Measurements from ENCODE around the gene GLT1D1.
"Not testable (repeated sequence)": the region's sequence is repeated elsewhere in the genome, so short reads cannot be mapped to it uniquely, and the experiment has no call there.

Gene GLT1D1

DNA sequence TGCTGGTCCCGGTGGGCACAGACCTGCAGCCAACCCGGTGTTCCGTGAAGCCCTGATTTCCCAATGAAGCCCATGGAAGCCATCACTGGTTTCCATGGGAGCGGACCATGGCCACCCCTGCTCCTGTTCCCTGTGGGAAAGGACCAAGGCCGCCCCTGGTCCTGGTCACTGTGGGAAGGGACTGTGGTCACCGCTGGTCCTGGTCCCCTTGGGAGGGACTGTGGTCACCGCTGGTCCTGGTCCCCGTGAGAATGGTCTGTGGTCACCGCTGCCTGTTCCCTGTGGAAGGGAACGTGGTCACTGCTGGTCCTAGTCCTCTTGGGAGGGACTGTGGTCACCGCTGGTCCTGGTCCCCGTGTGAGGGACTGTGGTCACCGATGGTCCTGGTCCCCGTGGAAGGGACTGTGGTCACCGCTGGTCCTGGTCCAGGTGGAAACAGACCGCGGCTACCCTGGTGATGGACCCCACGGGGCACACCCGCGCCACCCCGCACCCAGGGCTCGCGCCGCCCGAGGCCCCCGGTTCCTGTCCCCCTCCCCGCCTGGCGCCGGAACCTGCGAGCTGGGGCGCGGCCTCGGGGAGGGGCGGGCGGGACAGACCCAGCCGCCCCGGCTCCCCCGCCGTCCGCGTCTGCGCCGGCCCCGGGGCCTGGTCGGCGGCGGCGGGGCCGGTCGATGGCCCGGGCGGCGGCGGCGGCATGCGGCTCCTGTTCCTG, at the start of gene GLT1D1:
TSS of gene GLT1D1 (plus strand) at position 594 of the 715 bp plus-strand sequence. CDS start at position 698, 104 bp downstream.
- DNase-seq, result no peak

DNA sequence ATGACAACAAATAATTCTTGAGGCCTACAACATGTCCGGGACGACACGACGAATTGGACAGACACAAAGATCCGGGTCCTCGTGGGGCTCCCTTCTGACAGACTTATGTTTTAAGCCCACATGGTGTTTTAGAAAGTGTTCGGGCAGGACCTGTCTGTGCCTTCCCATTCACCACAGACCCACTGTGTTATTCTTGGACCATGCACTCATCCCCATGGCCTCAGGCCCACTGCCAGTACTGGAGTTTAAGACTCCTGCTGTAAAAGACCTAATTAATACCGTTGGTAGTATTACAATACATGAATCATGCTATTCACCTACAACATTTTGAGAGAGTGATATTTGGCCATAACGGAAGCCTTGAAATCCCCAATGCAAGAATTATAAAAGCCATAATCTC, 49.5 kb upstream of the GLT1D1 start:
- DNase-seq, result no peak

DNA sequence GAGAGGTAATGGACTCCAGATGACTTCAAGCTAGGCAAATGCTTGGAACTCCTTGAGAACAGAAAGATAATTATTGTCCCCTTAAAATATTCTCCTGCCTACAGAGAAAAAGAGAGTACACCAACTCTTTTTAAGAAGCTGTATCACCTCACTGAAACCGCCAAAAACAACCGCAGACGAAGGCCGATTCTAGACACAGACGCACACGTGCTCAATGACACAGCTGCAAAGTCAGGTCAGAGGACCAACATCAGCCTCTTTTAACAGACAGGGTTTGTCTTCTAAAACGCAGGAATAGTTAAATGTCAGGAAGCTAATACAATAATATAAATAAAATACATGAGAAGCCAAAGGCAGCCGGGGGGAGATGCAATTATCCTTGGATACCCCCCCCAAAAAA, 48.5 kb upstream of the GLT1D1 start:
- no peak for DNase-seq

DNA sequence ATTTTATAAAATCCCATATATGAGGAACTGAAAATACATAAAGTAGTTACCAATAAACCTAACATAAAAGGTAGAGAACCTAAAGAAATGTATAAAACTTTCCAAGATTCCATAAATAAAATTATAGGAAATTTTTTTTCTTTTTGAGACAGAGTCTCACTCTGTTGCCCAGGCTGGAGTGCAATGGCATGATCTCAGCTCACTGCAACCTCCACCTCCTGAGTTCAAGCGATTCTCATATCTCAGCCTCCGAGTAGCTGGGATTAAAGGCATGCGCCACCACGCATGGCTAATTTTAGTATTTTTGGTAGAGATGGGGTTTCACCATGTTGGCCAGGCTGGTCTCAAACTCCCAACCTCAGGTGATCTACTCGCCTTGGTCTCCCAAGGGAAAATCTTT, 47.9 kb upstream of the GLT1D1 start:
- DNase-seq, result not testable (repeated sequence)

DNA sequence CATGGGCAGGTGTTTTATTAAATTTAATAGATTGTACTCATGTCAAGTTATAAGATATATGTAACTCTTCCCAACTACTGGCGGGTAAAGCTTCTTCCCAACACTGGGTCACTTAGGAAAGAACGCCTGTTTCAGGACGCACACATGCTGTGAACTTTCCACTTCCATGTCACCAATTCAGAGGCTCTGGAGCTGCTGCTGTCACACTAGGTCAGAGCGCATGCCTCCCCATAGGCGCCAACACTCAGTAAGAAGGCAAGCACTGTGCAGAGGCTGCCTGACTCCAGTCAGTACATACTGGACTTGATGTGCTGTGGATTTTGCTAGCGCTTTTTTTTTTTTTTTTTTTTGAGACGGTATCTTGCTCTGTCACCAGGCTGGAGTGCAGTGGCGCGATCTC, 46.7 kb upstream of the GLT1D1 start:
- no peak for DNase-seq

DNA sequence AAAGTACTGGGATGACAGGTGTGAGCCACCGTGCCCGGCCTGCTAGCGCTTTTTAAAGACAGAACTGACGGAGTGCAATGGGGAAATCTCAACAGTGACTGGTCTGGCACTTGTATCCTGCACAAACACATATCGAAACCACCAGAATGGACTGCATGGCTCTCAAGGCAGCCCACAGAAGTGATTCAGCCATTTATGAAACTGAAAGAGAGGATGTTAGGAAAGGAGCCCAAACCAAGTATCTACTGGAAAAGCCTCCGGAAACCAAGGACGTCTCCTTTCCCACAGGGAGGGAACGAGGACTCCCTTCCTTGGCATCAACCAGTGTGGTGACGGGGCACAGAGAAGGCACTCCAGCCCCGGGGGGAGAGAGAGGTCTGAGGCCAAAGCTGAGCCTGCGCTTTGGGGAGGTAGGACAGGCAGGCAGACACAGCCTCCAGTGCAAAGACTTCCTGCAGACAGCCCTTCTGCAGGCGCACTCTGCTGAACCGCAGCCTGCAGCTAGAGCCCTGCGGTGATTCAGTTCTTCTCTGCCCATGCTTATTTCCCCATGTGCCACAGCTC, 46.0 kb upstream of the GLT1D1 start:
- no peak for DNase-seq

DNA sequence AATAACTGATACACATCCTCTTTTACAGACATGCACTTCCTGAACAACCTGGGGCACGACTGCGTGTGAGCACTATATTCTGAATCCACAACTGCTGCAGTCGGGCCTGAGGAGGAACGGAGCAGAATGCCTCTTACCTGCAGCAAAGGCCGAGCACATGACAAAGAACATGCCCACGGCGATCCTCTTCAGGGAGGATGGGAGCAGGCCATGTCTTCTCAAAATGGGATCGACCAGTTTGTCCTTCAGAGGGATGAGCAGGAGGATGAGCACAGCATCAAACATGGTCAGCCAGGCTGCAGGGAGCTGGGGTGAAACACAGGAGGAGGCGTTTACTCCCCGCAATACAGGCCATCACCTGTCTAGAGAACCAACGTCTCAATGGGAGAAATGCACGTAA, 44.6 kb upstream of the GLT1D1 start:
- DNase-seq, result no peak

DNA sequence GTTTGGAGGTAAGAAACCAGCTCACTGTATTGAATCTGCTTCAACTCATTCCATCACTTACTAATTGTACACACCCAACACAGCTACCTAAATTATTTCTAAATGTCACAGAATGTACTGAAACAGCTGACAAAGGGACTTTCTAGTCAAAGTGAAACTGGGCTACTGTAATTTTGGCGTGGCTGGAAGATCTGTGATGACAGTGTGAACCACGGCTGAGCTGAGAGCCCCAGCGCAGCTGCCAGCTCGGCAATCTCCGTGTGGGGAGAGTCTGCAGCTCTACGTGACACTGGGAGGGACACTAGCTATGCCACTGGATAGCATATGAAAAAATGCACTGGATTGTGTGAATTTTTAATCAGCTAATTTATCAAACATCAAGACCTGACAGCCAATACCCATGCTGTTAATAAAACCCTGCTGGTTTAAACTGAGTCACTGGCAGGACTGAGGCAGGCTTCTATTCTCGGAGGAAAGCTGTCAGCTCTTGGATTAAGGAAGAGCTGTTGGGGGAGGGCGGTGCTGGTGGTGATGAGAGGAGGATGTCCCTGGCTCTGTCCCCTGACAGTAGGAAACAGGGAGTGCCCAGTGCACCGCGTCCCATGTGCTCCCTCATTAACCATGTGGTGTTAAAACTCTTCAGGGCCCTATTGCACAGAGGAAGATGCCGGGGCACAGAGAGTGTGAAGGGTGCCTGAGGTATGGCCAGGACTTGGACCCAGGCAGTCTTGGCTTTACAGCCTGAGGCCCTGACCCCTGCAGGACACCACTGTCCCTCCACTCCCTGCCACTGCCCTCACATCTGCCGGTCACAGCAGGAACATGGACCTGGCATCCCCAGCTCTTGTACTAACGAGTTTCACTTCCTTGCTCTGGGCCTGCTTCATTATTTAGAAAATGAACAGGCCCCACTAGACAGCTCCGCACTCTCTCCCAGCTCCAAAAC, 42.8 kb upstream of the GLT1D1 start:
- no peak for DNase-seq

DNA sequence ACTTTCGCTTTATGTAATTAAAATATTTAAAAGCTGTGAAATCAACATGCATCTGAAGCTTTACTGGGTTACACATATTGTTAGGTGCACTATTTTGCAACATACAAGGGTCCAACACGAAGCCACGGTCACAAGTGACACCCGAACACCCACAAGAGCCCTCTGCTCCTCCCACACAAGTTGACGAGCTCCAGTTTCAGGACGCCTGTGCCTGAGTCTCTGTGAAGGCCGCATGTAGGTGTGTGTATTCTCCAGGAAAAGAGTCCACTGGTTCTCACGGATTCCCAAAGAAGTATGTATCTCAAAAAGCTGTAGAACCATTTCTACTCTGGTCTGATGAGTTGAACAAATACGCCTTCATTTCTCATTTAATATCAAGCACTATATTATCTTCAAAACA, 41.5 kb upstream of the GLT1D1 start:
- DNase-seq, result no peak

DNA sequence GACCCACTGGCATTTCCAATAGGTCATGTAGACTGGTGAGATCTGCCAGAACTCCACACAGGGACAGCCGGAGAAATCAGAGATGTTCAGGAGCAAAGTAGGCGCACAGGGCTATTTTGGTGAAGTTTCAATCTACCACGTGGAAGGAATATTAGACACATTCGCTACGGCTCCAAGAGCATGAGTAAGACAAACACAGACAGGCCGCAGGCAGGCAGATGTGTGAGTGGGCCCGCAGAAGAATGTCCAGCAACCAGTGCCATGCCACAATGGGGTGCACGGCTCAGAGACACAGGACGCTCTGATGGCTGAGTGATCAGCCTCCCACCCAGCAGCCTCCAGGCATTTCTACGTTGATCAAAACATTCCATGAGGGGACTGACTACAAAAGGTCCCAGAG, 39.9 kb upstream of the GLT1D1 start:
- no peak for DNase-seq

DNA sequence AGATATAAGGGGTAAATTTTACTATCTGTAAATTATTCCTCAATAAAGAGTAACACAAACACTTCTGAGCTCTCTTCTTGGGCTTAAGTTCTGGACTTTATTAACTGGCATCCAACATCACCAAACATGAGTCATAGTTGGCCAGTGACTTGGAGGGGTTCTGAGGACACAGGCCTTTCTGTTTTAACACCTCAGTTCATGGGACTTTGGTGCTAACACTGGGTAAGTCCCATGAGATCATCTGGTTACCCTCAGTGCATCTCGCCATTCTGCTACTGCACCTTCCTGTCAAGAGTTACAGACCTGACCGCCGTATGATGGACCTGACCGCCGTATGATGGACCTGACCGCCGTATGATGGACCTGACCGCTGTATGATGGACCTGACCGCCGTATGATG, 39.4 kb upstream of the GLT1D1 start:
- no peak for DNase-seq

DNA sequence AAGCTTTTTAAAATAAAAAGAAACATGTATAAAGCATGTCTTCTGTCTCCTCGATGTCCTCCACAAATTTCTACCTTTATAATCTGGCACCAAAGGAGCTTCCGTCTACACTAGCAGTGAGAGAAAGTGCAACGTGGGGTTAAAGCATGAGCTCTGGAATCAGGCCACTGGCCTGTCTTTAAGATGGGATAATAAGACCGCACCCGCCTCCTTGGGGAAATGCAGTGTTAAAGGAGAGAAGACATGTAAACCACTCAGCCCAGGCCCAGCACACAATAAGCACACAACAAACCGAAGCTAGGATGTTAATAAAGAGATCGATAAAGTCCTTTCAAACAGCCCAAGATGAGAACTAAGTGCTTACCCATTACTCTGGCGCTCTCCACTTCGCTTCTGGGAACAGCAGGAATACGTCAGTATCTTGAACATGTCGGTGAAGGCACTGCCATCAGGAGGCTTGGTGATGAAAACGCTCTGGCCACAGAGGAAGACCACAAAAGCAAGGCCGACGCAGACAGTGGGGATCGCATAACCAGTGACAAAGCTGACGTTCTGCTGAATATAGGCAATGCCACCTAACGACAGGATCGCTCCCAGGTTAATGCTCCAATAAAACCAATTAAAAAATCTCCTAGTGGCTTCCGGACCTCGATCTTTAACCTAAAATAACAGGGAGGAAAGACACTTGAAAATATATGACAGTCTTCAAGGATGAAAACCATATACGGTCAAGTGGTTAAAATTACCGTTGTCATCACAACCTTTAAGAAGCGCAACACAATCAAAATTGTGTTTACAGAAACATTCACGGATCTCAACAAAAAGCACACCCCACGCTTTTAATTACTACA, 38.6 kb upstream of the GLT1D1 start:
- DNase-seq, result no peak

DNA sequence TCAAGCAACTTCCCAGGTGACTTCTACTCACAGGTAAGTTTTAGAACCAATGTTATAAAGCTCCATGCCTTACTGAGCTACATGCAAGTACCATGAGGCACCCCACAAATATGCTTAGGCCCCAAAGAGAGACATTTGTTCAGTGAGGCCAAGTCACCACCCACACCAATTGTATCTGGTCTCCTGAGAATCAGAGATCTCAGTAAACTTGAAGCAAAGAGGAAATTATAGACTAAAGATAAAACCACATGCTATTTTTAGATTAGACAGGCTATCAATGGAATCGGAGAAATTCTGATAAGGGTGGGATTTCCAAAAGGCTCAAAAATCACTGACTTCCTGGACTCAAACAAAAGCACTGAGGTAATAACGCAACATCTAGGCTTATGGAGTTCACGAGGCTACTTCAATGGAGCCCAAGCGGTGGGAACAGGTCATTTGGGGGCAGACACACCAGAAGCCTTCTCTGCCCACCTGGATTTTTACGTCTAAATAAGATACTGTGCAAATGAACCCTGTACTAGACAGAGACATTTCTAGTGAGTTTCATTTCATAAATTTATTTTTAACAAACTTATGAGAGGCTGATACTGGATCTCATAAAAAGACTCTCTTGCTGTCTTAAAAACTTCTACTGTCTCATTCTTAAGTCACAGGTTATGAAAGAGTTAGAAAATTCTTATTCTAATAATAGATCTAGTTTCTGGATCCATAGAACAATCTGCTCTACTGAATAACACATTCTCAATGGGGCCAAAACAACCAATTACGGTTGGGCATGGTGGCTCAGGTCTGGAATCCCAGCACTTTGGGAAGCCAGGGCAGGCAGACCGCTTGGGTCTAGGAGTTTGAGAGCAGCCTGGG, 37.3 kb upstream of the GLT1D1 start:
- no peak for DNase-seq

DNA sequence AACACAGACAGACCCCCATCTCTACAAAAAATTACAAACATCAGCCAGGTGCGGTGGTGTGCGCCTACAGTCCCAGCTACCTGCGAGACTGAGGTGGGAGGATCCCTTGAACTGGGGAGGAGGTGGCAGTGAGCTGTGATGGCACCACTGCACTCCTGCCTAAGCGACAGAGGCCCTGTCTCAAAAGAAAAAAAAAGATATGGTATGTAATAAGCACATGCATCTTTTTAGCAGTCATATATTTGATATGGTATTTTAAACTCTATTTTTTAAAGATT, 36.7 kb upstream of the GLT1D1 start:
- no peak for DNase-seq

DNA sequence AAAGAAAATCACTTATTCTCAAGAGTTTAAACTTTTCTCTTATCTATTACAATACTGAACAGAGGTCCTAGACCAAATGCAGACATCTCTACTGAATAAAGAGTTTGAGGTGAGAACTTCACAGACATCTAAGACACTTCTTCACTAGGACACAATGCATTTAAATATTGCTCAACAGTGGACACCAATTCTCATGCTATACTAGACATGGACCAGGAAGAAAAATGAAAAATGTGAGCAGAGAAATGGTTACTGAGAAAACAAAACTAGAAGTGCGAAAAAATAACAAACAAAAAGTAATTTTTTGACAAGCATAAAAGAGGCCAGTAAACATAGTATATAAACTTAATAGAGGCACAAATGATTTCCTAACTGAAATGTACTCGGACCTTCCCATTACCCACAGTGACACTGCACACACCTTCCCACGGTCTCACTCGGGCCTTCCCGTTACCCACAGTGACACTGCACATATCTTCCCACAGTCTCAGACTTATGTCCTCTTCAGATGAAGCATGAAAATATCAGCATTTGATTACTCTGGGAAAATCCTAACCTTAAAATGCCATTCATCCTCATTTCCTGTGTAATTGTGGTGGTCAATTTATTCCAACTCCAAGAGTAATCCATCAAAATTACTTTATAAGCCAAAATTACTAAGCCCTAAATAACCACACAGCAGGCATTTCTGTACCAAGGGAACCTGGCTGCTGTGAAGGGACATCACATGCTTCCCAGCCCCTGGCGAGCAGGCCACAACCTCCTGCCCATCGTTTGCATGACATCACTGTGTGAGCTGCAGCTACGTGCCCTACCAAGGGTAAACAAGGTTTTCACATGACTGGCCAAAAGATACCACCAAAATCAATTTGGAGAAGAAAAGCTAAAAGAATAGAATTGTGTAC, 35.9 kb upstream of the GLT1D1 start:
- DNase-seq, result no peak

DNA sequence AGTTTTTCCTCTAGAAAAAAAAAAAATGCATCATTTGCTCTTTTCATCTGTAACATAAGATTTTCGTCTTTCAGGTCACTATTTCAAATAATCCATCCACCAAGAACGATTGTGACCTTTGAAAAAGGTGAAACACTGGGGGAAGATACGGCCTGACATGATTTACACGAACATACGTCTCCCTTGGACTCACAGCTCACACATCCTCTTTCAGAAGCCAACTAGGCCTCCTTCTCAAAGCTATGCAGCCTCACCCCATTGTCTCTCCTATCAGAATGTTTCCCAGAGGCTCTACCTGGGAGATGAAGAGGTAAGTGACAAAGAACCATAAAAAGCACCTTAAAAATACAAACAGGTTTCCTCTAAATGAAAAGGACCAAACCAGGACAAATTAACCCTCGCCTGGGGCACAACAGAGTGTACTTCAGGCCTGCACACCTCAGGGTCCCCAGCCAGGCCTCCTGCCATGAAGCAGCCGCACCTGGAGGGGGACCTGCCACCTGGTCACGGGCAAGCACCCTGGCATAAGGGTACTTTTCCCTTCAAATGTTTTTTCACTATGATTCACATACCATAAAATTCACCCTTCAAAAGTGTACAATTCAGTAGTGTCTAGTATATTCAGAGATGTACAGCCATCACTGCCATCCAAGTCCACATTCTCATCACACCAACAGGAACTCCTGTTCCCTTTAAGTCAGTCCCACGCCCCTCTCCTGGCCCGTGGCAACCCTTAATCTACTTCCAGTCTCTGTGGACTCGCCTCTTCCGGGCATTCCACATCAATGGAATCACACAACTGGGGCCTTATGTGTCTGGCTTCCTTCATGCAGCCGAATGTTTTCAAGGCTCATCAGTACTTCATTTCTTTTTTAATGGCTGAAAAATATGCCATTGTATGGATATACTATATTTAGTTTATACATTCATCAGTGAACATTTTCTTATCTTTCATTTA, 34.9 kb upstream of the GLT1D1 start:
- DNase-seq, result no peak

DNA sequence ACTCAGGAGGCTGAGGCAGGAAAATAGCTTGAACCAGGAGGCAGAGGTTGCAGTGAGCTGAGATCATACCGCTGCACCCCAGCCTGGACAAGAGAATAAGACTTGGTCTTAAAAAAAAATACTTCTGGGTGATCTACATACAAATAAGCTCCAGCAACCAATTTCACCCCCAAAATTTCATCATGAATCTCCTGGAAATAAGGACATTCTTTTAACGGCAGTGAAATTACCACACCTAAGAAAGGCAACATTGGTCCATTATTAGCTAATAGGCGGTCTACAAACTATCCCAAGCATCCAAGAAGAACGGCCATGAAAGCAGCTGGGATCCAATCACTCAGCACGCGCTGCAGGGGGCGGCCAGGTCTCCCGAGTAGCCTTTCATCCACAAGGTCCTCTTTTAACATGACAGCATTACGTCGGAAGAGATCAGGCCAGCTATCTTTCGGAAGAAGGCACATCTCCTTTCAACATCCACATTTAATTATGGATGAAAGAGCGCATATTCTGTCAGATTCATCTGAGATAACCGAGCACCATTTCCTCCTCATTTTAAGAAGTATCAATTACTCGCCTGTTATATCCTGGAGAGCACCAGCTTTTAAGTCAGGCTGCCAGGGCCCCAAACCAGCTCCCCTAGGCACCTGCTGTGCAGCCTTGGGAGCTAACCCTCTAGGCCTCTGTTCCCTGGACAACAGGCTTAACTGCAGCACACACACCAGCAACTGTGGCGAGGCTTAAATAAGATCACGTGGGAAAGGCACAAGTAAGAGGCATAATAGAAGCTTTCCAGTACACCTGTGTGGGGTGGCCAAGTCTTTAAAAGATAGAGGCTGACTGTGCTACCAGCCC, 33.8 kb upstream of the GLT1D1 start:
- no peak for DNase-seq

DNA sequence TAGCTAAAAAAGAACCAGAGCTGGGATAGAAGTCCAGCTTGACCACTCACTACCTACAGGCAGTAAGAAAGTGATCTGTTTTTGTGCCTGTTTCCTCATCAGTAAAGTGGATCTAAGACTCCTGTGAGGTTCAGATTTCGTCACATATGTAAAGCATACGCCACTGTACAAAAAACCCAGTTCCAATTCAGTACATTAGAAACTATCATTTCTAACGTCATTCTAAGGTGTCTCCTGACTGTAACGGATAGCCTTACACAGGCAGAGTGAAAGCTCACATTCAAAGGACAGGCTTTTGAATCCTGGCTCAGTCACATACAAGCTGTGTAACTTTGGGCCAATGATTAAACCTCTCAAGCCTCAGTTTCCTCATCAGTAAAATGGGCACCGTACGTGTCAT, 33.0 kb upstream of the GLT1D1 start:
- DNase-seq, result no peak
